SK-N-SH treated with all-trans-retinoic acid at 6 μM for 48 hours (cell line): ENCODE data around the gene SLC6A3.

Source experiments
- CSDC2 ChIP-seq: fragments of 250-450 bp; sonication (Bioruptor Pico); IDR thresholded peaks from 2 replicates; pipeline ENCODE4 v1.5.0; 2020; ENCODE audit warnings: mild to moderate bottlenecking, moderate library complexity
- ESRRG ChIP-seq: fragments of 250-450 bp; sonication (Bioruptor Pico); IDR thresholded peaks from 2 replicates; pipeline ENCODE4 v1.6.1; 2021; ENCODE audit warnings: mild to moderate bottlenecking
- OSR1 ChIP-seq: fragments of 250-450 bp; sonication (Bioruptor Pico); IDR thresholded peaks from 2 replicates; pipeline ENCODE4 v1.8.0; 2022; ENCODE audit warnings: moderate library complexity, mild to moderate bottlenecking, inconsistent platforms
- ZNF565 ChIP-seq: fragments of 450-650 bp; formaldehyde crosslinking; conservative IDR thresholded peaks from 2 replicates; pipeline ENCODE4 v1.5.0; 2020; ENCODE audit warnings: low read depth, mild to moderate bottlenecking, moderate library complexity

GRCh38 chr5:1437226-1437829, 7.9 kb downstream of the SLC6A3 start:
- TF ChIP-seq ZNF565 (CRISPR knock-in tag) = no peak
- no peak for TF ChIP-seq OSR1 (CRISPR knock-in tag)
- TF ChIP-seq ESRRG (CRISPR knock-in tag) = no peak
- no peak for TF ChIP-seq CSDC2 (CRISPR knock-in tag)
